Stimulated activated naive CD8-positive, alpha-beta T cell treated with anti-CD3 and anti-CD28 coated beads, Interleukin-15, amount 100 ng/mL, for 72 hours (primary cell): ENCODE results near the gene PEX11G.
A peak's percentile ranks its signal among the peaks of the same experiment; 100 is the strongest.
"Not testable (repeated sequence)": the region's sequence is repeated elsewhere in the genome, so short reads cannot be mapped to it uniquely, and the experiment has no call there.

ENCODE experiments used
- ATAC-seq: fragments of 150-1000 bp; cut with Tn5 transposase; 2 replicates; pipeline ENCODE4 v1.10.0; 2021; ENCODE audit warnings: mild to moderate bottlenecking, moderate library complexity
- DNase-seq, 2 donors: peaks; one replicate each; pipeline ENCODE4 v3.0.0; 2021 to 2022
- H3K27ac Mint-ChIP-seq, 2 donors: one replicate each; pipeline ENCODE4 v1.8.0; 2022; ENCODE audit warnings: mild to moderate bottlenecking in 2 of 2, mixed read lengths in 2 of 2, moderate library complexity in 2 of 2
- H3K27me3 Mint-ChIP-seq: one replicate; pipeline ENCODE4 v1.8.0; 2022; ENCODE audit warnings: mixed read lengths
- H3K4me1 Mint-ChIP-seq: one replicate; pipeline ENCODE4 v1.8.0; 2022; ENCODE audit warnings: mild to moderate bottlenecking, mixed read lengths
- H3K4me3 Mint-ChIP-seq, 2 donors: one replicate each; pipeline ENCODE4 v1.8.0; 2022; ENCODE audit warnings: mild to moderate bottlenecking in 2 of 2, mixed read lengths in 2 of 2, moderate library complexity in 1 of 2
- H3K9me3 Mint-ChIP-seq, 2 donors: one replicate each; pipeline ENCODE4 v1.8.0; 2022; ENCODE audit warnings: mixed read lengths in 2 of 2

Gene PEX11G

GRCh38 chr19:7444042-7444441 lies 44.8 kb downstream of the PEX11G start:
- ATAC-seq (no peak), DNase-seq (no peak)
- H3K9me3 Mint-ChIP-seq: no peaks in the 10 kb centered on the region
- no peaks in the 10 kb centered on the region for H3K4me1 Mint-ChIP-seq
- no peaks in the 10 kb centered on the region for H3K27me3 Mint-ChIP-seq
- H3K4me3 Mint-ChIP-seq: no peak overlapping the region
- H3K27ac Mint-ChIP-seq: no peak overlapping the region

DNA sequence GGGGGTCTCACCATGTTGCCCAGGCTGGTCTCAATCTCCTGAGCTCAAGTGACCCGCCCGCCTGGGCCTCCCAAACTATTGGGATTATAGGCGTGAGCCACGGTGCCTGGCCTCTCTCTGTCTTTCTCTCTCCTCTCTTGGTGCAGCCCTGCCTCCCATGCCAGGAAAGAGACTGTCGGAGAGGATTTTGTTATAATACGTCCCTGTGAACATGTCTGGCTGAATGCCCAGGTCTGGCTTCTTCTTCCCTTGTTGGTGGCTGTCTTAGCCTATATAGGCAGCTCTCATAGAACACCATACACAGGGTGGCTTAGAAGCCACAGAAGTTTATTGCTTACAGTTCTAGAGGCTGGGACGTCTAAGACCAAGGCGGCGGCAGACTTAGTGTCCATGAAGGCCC lies 46.4 kb downstream of the PEX11G start:
- Mint-ChIP-seq H3K4me3 (no peak overlapping the region), H3K4me1 (no peaks in the 10 kb centered on the region), H3K27ac (peak overlapping the region; percentile 35 to 47), H3K9me3 (no peaks in the 10 kb centered on the region), H3K27me3 (no peaks in the 10 kb centered on the region)
- DNase-seq (no peak), ATAC-seq (no peak)

GRCh38 chr19:7441468-7442146 lies 47.2 kb downstream of the PEX11G start:
- Mint-ChIP-seq H3K9me3 (no peaks in the 10 kb centered on the region), H3K4me3 (no peak overlapping the region), H3K27ac (peak overlapping the region in 1 of 2 donors; percentile 79), H3K27me3 (no peaks in the 10 kb centered on the region), H3K4me1 (no peaks in the 10 kb centered on the region)
- no peak for DNase-seq
- ATAC-seq: no peak

GRCh38 chr19:7440188-7440975 lies 48.5 kb downstream of the PEX11G start:
- Mint-ChIP-seq H3K27ac (no peak overlapping the region), H3K9me3 (no peaks in the 10 kb centered on the region), H3K4me3 (no peak overlapping the region), H3K27me3 (no peaks in the 10 kb centered on the region), H3K4me1 (peaks cover 4% of the 10 kb centered on the region)
- ATAC-seq (no peak), DNase-seq (no peak)

GRCh38 chr19:7435586-7435985 lies 53.2 kb downstream of the PEX11G start:
- H3K9me3 Mint-ChIP-seq: no peaks in the 10 kb centered on the region
- ATAC-seq: no peak
- H3K27ac Mint-ChIP-seq: peak overlapping the region; percentile 19 to 82
- peaks cover 10% of the 10 kb centered on the region for H3K4me1 Mint-ChIP-seq
- no peaks in the 10 kb centered on the region for H3K27me3 Mint-ChIP-seq
- no peak overlapping the region for H3K4me3 Mint-ChIP-seq
- DNase-seq: no peak

DNA sequence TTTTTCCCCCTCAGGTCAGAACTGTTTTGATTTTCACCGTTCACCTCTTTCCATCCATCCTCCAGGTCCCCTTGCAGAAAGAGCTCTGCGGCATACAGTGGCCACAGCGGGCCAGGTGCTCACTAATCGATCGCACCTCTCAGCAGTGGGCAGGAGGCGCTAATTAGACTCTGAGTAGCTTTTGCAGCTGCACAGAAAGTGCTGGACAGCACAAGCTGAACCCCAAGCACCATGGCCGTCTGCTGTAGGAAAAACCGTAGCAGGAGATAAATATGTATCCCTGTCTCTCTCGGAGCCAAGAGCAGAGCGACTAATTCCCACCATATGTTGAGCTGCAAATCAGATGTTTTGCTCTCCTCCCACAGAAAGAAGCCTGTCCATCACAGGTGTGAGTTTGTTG lies 54.4 kb downstream of the PEX11G start:
- Mint-ChIP-seq H3K9me3 (no peaks in the 10 kb centered on the region), H3K27me3 (no peaks in the 10 kb centered on the region), H3K4me3 (no peak overlapping the region), H3K27ac (peak overlapping the region in 1 of 2 donors; percentile 27), H3K4me1 (peaks cover 10% of the 10 kb centered on the region)
- DNase-seq (no peak), ATAC-seq (no peak)

DNA sequence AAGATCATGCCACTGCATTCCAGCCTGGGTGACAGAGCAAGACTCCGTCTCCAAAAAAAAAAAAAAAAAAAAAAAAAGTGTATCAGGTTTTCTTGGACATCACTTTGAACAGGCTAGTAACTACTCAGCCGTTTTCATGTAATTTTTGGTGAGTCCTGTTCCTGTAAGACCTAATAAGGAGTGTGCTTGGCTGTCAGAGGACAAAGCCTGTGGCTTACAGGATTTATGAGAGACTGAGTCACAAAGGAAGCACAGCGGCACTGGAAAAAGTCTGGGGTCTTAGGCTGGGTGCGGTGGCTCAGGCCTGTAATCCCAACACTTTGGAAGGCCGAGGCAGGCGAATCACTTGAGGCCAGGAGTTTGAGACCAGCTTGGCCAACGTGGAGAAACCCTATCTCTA lies 55.4 kb downstream of the PEX11G start:
- not testable (repeated sequence) for DNase-seq, H3K4me3 Mint-ChIP-seq, H3K27me3 Mint-ChIP-seq, H3K9me3 Mint-ChIP-seq, ATAC-seq
- Mint-ChIP-seq H3K27ac (peak overlapping the region in 1 of 2 donors; percentile 82), H3K4me1 (peaks cover 17% of the 10 kb centered on the region)

DNA sequence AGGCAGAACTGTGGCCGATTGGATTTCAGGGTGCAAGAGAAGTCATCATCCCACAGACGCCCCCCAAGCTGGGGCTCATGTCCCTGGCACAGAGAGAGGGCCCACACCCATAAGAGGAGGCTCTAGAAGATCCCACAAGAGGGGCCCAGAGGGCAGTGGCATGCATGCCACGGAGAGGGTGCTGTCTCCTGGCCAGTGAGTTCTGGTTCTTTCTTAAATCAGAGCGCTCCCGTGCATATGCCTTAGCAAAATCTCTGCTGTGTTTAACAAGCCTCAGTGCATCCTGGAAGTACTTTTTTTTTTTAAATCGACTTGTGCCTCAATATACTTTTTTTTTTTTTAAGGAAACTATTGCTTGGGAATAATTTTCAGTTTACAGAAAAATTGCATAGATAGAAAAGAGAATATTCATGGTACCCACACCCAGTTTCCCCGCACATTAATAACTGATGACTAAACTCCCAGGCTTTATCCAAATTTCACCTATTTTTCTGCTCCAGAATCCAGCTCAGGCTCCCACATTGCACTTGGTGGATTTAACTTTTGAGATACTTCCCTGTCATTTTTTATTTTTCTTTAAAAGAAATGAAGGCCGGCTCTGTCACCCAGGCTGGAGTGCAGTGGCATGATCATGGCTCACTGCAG lies 59.1 kb downstream of the PEX11G start:
- no peak overlapping the region for H3K4me3 Mint-ChIP-seq
- peaks cover 35% of the 10 kb centered on the region for H3K4me1 Mint-ChIP-seq
- no peaks in the 10 kb centered on the region for H3K9me3 Mint-ChIP-seq
- no peak for DNase-seq
- peak overlapping the region in 1 of 2 donors; percentile 74 for H3K27ac Mint-ChIP-seq
- H3K27me3 Mint-ChIP-seq: no peaks in the 10 kb centered on the region
- ATAC-seq: no peak

DNA sequence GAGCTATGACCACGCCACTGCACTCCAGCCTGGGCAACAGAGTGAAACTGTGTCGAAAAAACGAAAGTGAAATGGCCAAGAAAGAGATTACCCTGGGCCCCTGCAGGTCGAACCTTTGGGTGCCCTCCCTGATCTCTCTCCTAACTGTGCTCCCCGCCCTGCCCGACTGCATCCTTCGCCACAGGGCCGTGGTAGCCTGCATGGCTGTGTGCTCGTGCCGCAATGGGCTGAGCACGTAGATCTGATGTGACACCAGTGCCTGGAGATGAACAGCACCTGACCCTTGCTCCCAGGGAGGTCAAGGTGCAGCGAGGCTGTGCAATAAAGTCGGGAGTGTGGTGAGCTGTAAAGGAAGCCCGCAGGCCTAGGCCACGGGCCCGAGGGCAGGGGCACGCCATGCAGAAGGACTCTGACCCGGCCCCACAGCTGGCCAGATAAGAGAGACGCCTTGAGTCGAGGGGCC lies 60.2 kb downstream of the PEX11G start:
- DNase-seq (no peak), ATAC-seq (peak; percentile 9)
- H3K4me3 Mint-ChIP-seq: peak overlapping the region; percentile 19 to 24
- no peaks in the 10 kb centered on the region for H3K27me3 Mint-ChIP-seq
- H3K27ac Mint-ChIP-seq: peak overlapping the region; percentile 21 to 91
- H3K4me1 Mint-ChIP-seq: peaks cover 35% of the 10 kb centered on the region
- H3K9me3 Mint-ChIP-seq: no peaks in the 10 kb centered on the region

DNA sequence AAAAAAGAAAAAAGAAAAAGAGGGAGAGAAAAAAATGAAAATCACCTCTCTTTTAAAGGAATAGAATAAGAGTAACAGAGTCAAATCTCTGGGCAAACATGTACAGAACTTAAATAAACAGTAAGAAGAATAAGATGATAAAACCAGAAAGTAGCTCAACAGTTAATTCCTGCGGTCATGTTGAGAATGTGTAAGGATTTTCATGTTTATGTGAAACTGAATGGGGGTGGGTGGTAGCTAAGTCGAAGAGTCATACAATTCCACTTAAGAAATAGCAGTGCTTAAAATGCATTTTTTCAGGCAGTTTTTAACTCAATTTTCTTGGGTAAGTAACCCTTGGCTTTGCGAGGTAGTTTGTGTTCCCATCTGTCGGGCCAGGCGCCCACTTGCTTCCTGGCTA lies 60.9 kb downstream of the PEX11G start:
- H3K9me3 Mint-ChIP-seq: no peaks in the 10 kb centered on the region
- H3K27me3 Mint-ChIP-seq: no peaks in the 10 kb centered on the region
- DNase-seq: no peak
- H3K4me1 Mint-ChIP-seq: peaks cover 35% of the 10 kb centered on the region
- H3K4me3 Mint-ChIP-seq: peak overlapping the region; percentile 7 to 18
- peak overlapping the region; percentile 36 to 66 for H3K27ac Mint-ChIP-seq
- no peak for ATAC-seq

DNA sequence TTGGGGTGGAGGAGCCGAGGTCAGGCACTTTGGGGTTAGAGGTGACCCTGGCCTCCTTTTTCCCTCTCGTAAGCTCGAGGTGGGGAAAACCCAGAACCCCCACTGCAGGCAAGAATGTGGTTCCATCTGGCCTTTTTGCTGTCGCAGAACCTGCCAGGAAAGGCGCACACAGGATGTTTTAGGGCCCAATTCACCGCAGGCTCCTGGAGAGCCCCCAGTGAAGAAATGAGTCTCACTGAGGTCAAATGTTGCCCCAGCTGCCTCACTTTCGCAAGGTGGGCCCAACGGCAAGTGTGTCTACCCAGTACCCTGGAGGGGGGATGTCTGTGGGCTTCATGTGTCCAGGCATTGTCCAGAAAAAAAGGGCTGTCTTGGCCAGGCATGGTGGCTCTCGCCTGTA lies 61.8 kb downstream of the PEX11G start:
- ATAC-seq (peak; percentile 91), DNase-seq (peak; percentile 25 to 68)
- Mint-ChIP-seq H3K4me3 (peak overlapping the region; percentile 39 to 53), H3K9me3 (no peaks in the 10 kb centered on the region), H3K27ac (peak overlapping the region; percentile 36 to 66), H3K4me1 (peaks cover 35% of the 10 kb centered on the region), H3K27me3 (no peaks in the 10 kb centered on the region)
